ENCODE data around the gene WDR73. TPM values are rescaled to one million over a fixed set of nuclear protein-coding genes. Genes with fewer than 3 reads are reported as not detected.

The WDR73 gene
- total RNA-seq, 4 donors from 2014 or later = 12.7 to 37.4 (median 26.5) TPM

DNA sequence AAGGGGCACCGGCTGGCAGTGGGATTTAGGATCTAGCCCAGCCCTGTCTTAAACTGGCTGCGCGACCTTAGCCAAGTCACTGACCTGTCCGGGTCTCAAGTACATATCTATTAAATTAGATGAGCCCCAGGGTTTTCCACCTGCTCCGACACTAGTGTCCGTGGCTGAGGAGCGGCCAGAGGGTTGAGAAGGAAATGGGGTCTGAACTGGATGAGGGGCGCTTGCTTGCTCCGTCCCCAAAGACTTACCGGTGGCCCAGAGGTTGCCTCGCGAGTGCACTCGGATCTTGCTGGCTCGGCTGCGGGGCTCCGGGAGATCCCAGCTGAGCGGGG is 3.6 kb upstream of the WDR73 start:
- intact Hi-C loops (cut with DNase I; ENCODE audit: low total_unique reads) (no loop called here), in situ Hi-C loops (cut with MboI; ENCODE audit: low pct_ligation_motif_present in 1 of 4, low pct_unique_long_range_greater_than_20kb in 1 of 4, low sequenced_read_pairs in 3 of 4) (loop anchor here in 1 of 4 donors (25.0 kb wide), 1 partner anchor 105 kb away; no protein-coding TSS in a partner anchor)
- TF ChIP-seq EP300 (IDR thresholded peaks at IDR 0.05; ENCODE audit: low read depth) = no peak
- TF ChIP-seq POLR2A (IDR thresholded peaks at IDR 0.05) = no peak
- TF ChIP-seq, protein P1, sequence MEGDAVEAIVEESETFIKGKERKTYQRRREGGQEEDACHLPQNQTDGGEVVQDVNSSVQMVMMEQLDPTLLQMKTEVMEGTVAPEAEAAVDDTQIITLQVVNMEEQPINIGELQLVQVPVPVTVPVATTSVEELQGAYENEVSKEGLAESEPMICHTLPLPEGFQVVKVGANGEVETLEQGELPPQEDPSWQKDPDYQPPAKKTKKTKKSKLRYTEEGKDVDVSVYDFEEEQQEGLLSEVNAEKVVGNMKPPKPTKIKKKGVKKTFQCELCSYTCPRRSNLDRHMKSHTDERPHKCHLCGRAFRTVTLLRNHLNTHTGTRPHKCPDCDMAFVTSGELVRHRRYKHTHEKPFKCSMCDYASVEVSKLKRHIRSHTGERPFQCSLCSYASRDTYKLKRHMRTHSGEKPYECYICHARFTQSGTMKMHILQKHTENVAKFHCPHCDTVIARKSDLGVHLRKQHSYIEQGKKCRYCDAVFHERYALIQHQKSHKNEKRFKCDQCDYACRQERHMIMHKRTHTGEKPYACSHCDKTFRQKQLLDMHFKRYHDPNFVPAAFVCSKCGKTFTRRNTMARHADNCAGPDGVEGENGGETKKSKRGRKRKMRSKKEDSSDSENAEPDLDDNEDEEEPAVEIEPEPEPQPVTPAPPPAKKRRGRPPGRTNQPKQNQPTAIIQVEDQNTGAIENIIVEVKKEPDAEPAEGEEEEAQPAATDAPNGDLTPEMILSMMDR (IDR thresholded peaks at IDR 0.05) = no peak
- no peak for TF ChIP-seq POLR2AphosphoS5 (IDR thresholded peaks at IDR 0.05)
- no peaks in the 10 kb centered on the region for H3K9me3 ChIP-seq
- 21% methylated on average over 17 of the region's 17 CpGs; no CpG with 5 or more reads in 1 of the 2 donors for WGBS, 2 donors (ENCODE audit: low coverage in 1 of 2)
- peaks cover 11 to 30% (median 22%) of the 10 kb centered on the region in 4 donors for H3K4me1 ChIP-seq
- peak overlapping the region; percentile 39 to 72 (median 58) for H3K4me3 ChIP-seq
- no peaks in the 10 kb centered on the region for H3K36me3 ChIP-seq
- DNase-seq = peak; percentile 20
- H3K27me3 ChIP-seq = no peaks in the 10 kb centered on the region
- peak overlapping the region; percentile 83 to 91 (median 86) for H3K27ac ChIP-seq

DNA sequence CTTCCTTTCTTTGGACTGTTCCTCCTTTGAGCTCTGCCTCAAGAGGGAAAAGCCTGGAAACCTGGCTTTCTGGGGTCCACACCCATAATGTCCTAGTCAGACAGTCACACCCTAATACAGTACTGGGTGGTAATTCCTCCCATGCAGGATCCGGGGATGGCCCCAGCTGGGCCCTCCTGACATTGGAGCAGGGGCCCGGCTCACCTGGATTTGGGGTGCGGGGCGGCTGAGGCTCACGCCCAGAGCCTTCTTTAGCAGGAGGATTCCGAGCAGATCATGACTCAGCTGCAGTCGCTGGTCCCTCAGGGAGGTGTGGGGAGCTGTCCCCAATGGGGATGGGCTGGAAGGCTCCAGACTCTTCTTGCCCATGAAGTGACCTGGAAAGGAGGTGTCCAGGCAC is 2.9 kb upstream of the WDR73 start:
- in situ Hi-C loops (cut with MboI; ENCODE audit: low pct_ligation_motif_present in 1 of 4, low pct_unique_long_range_greater_than_20kb in 1 of 4, low sequenced_read_pairs in 3 of 4) = loop anchor here in 1 of 4 donors (25.0 kb wide), 1 partner anchor 105 kb away; no protein-coding TSS in a partner anchor
- Histone ChIP-seq H3K27me3 (no peaks in the 10 kb centered on the region), H3K4me3 (no peak overlapping the region), H3K36me3 (no peaks in the 10 kb centered on the region), H3K27ac (no peak overlapping the region), H3K9me3 (no peaks in the 10 kb centered on the region), H3K4me1 (peaks cover 11 to 31% (median 26%) of the 10 kb centered on the region in 4 donors)
- TF ChIP-seq, protein P1 (IDR thresholded peaks at IDR 0.05) = no peak
- TF ChIP-seq POLR2AphosphoS5 (IDR thresholded peaks at IDR 0.05) (no peak), EP300 (IDR thresholded peaks at IDR 0.05; ENCODE audit: low read depth) (no peak), POLR2A (IDR thresholded peaks at IDR 0.05) (no peak)
- intact Hi-C loops (cut with DNase I; ENCODE audit: low total_unique reads) = no loop called here
- no peak for DNase-seq
- WGBS, 2 donors (ENCODE audit: low coverage in 1 of 2) = 88% methylated on average over 7 of the region's 7 CpGs; no CpG with 5 or more reads in 1 of the 2 donors

DNA sequence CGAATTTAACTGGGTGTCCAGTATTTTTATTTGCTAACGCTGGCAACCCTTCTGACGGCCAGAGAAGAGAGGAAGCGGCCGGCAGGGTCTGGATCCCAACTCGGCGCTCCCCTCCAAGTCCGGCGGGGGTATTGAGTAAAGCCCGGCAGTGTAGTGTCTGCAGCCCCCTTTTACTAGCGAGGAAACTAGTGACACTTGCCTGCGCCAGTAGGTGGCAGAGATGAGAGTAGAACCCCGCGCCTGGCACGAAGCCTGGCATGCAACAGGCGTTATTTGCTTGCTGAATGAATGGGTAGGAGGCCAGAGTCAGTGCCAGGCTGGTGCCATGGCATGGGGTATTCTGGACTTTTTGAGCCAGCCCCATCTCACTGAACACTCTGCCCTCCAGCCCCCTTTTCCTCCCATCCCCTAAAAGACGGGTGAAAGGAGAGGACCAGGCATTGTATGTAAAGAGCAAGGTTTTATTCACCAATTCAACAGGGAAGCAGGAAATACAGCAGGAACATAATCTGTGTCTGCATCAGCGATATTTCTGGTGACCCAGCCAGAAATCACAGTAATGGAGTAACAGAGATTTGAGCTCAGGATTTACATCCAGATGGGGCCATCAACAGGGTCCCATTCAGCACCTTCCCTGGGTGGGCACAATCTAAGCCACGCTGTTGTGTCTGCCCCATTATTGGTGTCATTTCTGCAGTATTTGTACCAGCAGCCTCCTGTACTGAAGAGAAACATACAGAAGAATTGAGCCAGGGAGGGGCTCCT is 788 bp upstream of the WDR73 start:
- peak overlapping the region; percentile 87 to 97 (median 94) for H3K27ac ChIP-seq
- 1 to 6% methylated on average over 11 to 19 of the region's 19 CpGs for WGBS, 2 donors (ENCODE audit: low coverage in 1 of 2)
- in situ Hi-C loops (cut with MboI; ENCODE audit: low pct_ligation_motif_present in 1 of 4, low pct_unique_long_range_greater_than_20kb in 1 of 4, low sequenced_read_pairs in 3 of 4) = loop anchor here in 1 of 4 donors (25.0 kb wide), 1 partner anchor 107 kb away; no protein-coding TSS in a partner anchor
- peak in 2 of 3 donors; percentile 29 to 30 for TF ChIP-seq POLR2AphosphoS5 (IDR thresholded peaks at IDR 0.05)
- TF ChIP-seq, protein P1 (IDR thresholded peaks at IDR 0.05) = peak; percentile 59 to 86 (median 62)
- TF ChIP-seq EP300 (IDR thresholded peaks at IDR 0.05; ENCODE audit: low read depth) = no peak
- TF ChIP-seq POLR2A (IDR thresholded peaks at IDR 0.05) = no peak
- H3K4me3 ChIP-seq = peak overlapping the region; percentile 72 to 88 (median 82)
- H3K9me3 ChIP-seq = no peaks in the 10 kb centered on the region
- H3K36me3 ChIP-seq = peaks cover 0 to 10% (median under 1%) of the 10 kb centered on the region in 4 donors
- H3K27me3 ChIP-seq = no peaks in the 10 kb centered on the region
- intact Hi-C loops (cut with DNase I; ENCODE audit: low total_unique reads) = no loop called here
- peak; percentile 86 for DNase-seq
- H3K4me1 ChIP-seq = peaks cover 11 to 31% (median 27%) of the 10 kb centered on the region in 4 donors

DNA sequence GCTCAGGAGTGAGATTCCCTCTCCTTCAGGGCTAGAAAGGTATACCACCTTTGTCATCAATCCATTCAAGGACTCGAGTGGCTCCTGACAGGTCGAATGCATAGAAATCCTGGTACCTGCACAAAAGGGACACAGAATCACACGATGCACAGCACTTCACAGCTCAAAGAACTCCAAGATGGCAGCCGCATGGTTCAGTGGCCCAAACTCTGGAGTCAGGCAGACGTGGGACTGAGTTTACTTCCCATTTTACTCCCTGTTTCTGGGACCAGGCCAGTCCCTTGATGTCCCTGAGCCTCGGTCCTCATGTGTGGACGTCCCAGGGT is 536 bp downstream of the WDR73 start:
- H3K9me3 ChIP-seq = no peaks in the 10 kb centered on the region
- H3K36me3 ChIP-seq = peaks cover 0 to 21% (median 6%) of the 10 kb centered on the region in 4 donors
- peak overlapping the region; percentile 87 to 97 (median 94) for H3K27ac ChIP-seq
- peaks cover 11 to 31% (median 24%) of the 10 kb centered on the region in 4 donors for H3K4me1 ChIP-seq
- TF ChIP-seq POLR2AphosphoS5 (IDR thresholded peaks at IDR 0.05) (no peak), POLR2A (IDR thresholded peaks at IDR 0.05) (no peak), EP300 (IDR thresholded peaks at IDR 0.05; ENCODE audit: low read depth) (no peak)
- TF ChIP-seq, protein P1 (IDR thresholded peaks at IDR 0.05) = no peak
- in situ Hi-C loops (cut with MboI; ENCODE audit: low pct_ligation_motif_present in 1 of 4, low pct_unique_long_range_greater_than_20kb in 1 of 4, low sequenced_read_pairs in 3 of 4) (loop anchor here in 1 of 4 donors (25.0 kb wide), 1 partner anchor 109 kb away; no protein-coding TSS in a partner anchor), intact Hi-C loops (cut with DNase I; ENCODE audit: low total_unique reads) (no loop called here)
- H3K4me3 ChIP-seq = peak overlapping the region; percentile 72 to 88 (median 82)
- no peaks in the 10 kb centered on the region for H3K27me3 ChIP-seq
- WGBS, 2 donors (ENCODE audit: low coverage in 1 of 2) = 17 to 40% methylated on average over 1 to 7 of the region's 7 CpGs
- DNase-seq = no peak
